Stomach (tissue), 4 donors: ENCODE data around the gene SP2.

Experiments used
- CTCF ChIP-seq, 7 experiments: fragments of 450-650 bp in 4 of 7; fragments of 200-600 bp in 3 of 7; sonication (generic) in 3 of 7; IDR thresholded peaks; one replicate each; pipeline ENCODE4 v1.5.1; 2016 to 2019; ENCODE audit warnings: antibody characterized with exemption in 7 of 7, control low read depth in 2 of 7, mild to moderate bottlenecking in 1 of 7
- POLR2A ChIP-seq, 4 donors: fragments of 450-650 bp; IDR thresholded peaks; one replicate each; pipeline ENCODE4 v1.6.1; 2016; ENCODE audit warnings: antibody characterized with exemption in 4 of 4, control low read depth in 2 of 4, mild to moderate bottlenecking in 1 of 4, moderate library complexity in 1 of 4

GRCh38 chr17:47945529-47946508, 49.8 kb downstream of the SP2 start:
- TF ChIP-seq CTCF (IDR thresholded peaks at IDR 0.05) (no peak), POLR2A (IDR thresholded peaks at IDR 0.05) (no peak)
